Hematopoietic multipotent progenitor cell treated with erythropoietin and hydrocortisone succinate and interleukin-3 and kit ligand, for 15 days (in vitro differentiated cells): ENCODE data around the gene R3HDML.

Experiments
- DNase-seq: peaks from one replicate; pipeline ENCODE4 v3.0.0-alpha.2; 2015; ENCODE audit warnings: low spot score

The R3HDML gene

GRCh38 chr20:44364068-44364467, 27.2 kb downstream of the R3HDML start:
- DNase-seq: no peak

DNA sequence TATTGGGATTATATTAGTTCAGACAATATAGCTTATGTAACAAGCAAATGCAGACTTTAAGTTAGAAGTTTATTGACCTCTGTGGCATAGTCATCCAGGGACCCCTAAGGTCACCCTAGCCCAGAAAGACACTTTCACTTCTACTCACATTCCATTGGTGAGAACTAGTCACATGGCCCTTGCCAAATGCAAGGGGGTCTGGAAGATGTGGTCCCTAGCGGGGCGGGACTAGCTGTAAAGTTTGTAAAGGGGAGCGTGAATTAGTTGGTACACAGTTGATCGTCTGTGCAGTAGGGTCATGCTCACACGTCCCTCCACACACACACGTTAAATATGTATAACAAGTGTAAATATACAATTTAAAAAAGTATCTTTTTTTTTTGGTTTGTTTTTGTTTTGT, 27.9 kb downstream of the R3HDML start:
- DNase-seq: no peak

DNA sequence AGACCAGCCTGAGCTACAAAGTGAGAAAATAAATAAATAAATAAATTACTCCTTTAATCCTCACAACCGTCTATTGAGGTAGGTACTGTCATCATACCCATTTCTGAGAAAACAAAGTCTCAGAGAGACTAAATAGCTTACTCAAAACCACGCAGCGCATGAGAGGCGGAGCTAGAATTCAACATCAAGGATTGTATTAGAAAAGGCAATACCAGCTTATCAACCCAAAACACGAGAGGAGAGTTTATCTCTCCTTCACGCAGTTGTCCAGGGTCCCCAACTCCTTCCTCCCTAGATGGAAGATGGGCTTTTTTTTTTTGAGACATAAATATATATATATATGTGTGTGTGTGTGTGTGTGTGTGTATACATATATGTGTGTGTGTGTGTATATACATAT, 30.9 kb downstream of the R3HDML start:
- DNase-seq: peak; percentile 44

DNA sequence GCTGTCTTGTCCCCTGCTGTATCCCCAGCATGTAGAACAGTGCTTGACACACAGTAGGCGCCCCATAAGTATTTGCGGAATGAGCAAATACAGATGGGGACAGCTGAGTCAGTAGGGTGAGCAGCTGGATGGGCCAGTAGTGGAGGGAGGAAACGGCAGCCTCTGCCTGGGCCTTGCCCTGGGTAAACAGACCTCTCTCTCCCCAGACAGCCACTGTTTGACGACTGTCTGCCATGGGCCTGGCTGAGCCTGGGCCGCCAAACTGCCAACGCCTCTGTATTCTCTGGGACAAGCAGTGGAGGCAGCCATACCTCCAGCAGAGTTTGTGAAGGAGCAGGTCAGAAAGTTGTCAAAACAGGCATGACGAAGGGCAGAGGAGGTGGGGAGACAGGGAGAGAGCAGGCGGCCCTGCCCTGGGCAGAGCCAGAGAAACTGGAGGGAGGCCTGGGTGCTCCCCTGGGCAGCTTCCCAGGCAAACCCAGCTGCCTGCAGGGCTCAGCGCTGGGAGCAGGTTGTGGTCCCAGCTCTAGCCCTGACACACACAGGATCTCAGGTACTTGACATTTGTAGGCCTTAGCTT, 33.9 kb downstream of the R3HDML start:
- DNase-seq: no peak

- no peak for DNase-seq
Observed at GRCh38 chr20:44382641-44383040, 45.8 kb downstream of the R3HDML start.

GRCh38 chr20:44384423-44385027, 47.7 kb downstream of the R3HDML start:
- DNase-seq: peak; percentile 86

DNA sequence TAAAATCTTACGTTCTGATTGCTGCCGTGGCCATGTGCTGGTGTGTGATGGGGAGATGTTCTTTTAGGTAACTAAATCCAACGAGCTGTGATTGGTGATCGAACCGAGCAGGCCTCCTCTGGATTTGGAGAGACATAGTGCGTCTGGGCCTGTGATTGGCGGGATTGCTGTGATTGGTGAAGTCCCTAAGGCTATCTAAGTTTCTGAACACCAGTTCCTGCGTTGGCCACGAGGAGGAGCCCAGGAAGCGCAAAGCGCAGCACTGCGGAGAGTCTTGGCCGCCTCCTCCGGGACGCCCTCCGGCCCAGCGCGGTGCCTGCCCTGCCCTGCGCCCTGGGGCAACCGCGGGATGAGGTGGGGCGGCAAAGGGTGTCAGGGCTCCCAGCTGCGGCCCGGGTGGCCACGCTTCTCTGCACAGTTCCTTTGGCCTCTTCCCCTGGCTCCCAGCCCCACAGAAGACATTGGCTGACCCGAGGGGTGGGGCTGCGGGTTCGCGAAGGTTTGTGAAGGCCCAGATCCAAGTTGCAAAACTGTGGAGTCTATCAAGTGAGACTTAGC, 51.7 kb downstream of the R3HDML start:
- DNase-seq: peak; percentile 87

DNA sequence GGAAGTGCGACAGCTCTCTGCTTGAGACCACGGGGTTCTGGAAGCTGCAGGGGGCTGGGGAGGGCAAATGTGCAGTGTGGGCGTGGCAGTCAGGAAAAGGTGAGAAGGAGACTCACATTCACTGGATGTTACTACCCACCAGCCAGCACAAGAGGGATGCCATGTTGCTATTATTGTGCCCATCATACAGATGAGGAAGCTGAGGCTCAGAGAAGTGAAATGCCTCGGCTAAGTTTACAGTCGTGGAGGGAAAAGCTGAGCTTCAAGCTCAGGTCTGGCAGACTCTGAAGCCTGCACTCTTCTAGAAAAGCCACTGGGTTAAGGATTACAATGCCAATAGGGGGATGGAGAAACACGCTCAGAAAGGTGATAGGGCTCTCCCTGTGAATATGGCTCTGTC, 53.0 kb downstream of the R3HDML start:
- DNase-seq: no peak

GRCh38 chr20:44390280-44390679, 53.4 kb downstream of the R3HDML start:
- no peak for DNase-seq

- DNase-seq: no peak
Observed at GRCh38 chr20:44392088-44392775, 55.4 kb downstream of the R3HDML start.

- peak; percentile 34 for DNase-seq
Observed at GRCh38 chr20:44392776-44393607, 56.1 kb downstream of the R3HDML start.

- no peak for DNase-seq
Observed at GRCh38 chr20:44393608-44394451, 57.0 kb downstream of the R3HDML start.

DNA sequence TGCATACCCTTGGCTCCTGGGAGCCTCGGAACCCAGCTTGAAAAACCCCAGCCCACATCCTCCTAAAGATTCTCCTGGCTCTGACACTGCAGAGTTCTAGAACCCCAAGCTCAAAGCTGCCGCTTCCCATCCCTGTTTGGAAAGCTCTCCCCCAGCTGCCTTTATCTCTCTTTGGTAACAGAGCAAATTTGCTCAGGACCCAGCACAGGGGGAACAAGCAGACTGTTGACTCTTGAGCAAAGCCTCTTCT, 57.5 kb downstream of the R3HDML start:
- no peak for DNase-seq

DNA sequence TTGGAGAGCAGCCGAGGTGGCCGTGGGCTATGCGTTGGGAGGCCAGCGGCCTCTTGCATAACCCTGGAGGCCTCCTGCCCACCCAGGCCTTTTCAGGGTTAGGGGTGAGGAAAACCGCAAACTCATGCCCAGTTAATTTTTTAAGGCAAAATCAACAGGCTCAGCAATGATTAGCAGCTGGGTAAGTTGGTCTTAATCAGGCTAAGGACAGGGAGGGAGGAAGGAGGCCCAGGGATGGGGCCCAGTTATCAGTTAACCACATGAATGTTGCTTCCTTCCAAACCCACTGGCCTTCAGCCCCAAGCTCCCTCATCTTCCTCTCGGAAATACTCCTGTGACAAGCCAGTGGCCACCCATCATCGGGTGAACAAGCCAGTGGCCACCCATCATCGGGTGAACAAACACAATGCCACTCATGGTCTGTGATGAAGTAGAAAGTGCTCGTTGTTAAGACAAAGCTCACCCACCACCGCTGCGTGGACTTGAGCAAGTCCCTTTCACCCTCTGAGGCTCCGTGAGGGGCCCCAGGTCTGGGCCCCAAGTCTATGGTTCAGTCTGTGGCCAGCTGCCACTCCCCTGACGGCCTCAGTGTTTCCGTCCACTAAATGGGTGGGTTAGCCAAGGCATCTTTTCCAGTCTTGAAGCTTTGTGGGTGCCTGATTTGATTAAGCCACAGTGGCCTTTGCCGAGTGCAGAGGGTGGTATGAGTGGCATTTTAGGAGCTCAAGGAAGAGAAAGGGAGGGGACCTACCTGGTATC, 58.0 kb downstream of the R3HDML start:
- DNase-seq: peak; percentile 87

GRCh38 chr20:44395461-44396340, 58.9 kb downstream of the R3HDML start:
- peak; percentile 32 for DNase-seq

GRCh38 chr20:44396369-44397130, 59.7 kb downstream of the R3HDML start:
- no peak for DNase-seq

DNA sequence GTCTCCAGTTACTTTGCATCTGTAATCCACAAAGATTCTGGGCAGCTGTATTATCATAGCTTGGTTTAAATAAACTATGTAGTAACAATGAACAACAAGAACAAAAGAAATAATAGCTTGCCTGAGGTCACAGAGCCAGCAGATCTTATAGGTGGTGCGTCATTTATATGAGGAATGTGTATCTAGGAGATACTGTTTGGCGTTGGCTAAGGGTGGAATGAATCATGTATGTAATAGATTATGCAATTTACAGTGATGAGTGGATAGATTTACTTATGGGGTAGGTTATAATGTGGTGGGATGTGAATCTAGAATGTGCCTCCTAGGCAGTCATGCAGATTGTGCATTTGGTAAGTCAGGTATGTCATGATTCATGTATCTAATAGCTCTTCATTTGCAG, 61.5 kb downstream of the R3HDML start:
- peak; percentile 47 for DNase-seq

GRCh38 chr20:44399446-44399845, 62.6 kb downstream of the R3HDML start:
- no peak for DNase-seq

DNA sequence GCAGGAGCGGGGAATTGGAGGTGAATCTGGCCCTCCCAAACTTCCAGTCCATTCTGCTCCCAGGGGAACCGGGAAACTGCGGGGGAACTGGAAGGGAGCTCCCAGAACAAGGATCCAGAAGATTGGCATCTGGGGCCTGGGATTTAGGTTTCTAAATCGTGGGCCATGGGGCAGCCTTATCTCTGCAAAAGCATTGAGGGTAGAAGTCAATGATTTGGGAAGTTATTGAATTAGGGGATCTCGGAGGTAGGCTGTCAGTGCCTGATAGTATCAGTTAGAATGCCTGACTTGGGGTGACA, 63.8 kb downstream of the R3HDML start:
- no peak for DNase-seq
